ENCODE results near the gene CSKMT.
A peak's percentile ranks its signal among the peaks of the same experiment; 100 is the strongest.
"Not testable (repeated sequence)": the region's sequence is repeated elsewhere in the genome, so short reads cannot be mapped to it uniquely, and the experiment has no call there.

CSKMT gene, protein sequence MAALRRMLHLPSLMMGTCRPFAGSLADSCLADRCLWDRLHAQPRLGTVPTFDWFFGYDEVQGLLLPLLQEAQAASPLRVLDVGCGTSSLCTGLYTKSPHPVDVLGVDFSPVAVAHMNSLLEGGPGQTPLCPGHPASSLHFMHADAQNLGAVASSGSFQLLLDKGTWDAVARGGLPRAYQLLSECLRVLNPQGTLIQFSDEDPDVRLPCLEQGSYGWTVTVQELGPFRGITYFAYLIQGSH

DNA sequence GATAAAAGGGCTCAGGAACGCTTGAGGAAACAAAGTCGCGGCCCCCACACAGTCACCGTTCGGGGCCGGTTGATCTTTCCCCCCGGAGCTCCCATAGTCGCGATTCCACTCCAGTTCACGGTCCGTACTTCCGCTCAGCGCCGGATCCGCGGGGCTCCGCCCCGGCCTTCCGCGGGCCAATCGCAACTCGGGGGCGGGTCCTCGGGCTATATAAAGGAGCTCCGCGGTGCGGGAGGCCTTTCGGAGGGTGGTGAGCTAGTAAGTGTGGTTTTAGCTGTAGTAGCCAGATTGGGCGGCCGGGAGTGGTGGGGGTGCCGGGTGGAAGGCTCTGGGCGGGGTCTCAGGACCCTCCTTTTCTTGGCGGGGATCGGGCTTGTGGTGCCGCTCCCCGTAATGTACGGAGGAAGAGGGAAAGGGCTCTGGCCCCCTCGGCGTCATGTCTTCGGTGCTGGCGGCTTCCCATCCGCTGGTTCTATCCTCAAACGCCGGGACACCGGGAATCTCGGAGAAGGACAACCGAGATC, at the start of gene CSKMT, which contains the start of gene C11orf98:
Gene CSKMT, plus strand, starts transcription at position 238 of the 524 bp plus-strand sequence. CDS start 568 bp downstream, outside the sequence.
Gene C11orf98, minus strand, starts transcription at position 136 of the 524 bp plus-strand sequence. Its CDS starts 41 bp downstream, at position 95.
- Histone ChIP-seq H3K9ac (ENCODE audit: low read length) (peak within 1 kb of the TSS; percentile 95), H3K27ac (ENCODE audit: low read length) (peak within 1 kb of the TSS; percentile 68), H3K27me3 (ENCODE audit: control insufficient read depth, insufficient read depth, low read length) (no peaks in the 10 kb centered on the region), H3K4me1 (ENCODE audit: control insufficient read depth, low read depth, low read length) (peaks cover 15% of the 10 kb centered on the region), H3K36me3 (ENCODE audit: control insufficient read depth, low read depth, low read length) (peaks cover 24% of the 10 kb centered on the region), H3K9me3 (ENCODE audit: control insufficient read depth, low read depth, low read length) (no peaks in the 10 kb centered on the region), H3K4me3 (ENCODE audit: low read length) (peak within 1 kb of the TSS; percentile 97)

DNA sequence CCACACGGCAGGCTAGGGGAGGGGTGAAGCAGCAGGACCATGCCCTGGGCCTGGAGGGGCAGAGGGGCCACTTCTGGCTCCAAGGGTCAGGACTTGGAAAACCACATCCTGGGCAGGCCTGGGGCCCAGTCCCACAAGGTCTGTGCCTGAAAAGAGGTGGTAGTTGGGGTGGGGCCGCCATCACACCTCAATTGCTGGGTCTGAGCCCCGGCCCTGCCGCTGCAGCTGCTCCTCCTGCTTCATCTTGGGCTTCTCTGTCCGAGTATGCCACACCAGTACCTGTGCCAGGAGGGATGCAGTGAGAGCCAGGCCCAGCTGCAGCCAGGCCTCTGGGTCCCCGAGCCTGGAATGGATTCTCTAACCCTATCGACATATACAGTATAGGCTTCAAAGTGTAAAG, 49.6 kb upstream of the CSKMT start:
- peaks cover 11% of the 10 kb centered on the region for H3K27me3 ChIP-seq (ENCODE audit: control insufficient read depth, insufficient read depth, low read length)
- no peak overlapping the region for H3K27ac ChIP-seq (ENCODE audit: low read length)
- no peak overlapping the region for H3K4me3 ChIP-seq (ENCODE audit: low read length)
- H3K4me1 ChIP-seq (ENCODE audit: control insufficient read depth, low read depth, low read length): peaks cover under 1% of the 10 kb centered on the region
- H3K9ac ChIP-seq (ENCODE audit: low read length): no peak overlapping the region
- peaks cover 3% of the 10 kb centered on the region for H3K36me3 ChIP-seq (ENCODE audit: control insufficient read depth, low read depth, low read length)
- no peaks in the 10 kb centered on the region for H3K9me3 ChIP-seq (ENCODE audit: control insufficient read depth, low read depth, low read length)

DNA sequence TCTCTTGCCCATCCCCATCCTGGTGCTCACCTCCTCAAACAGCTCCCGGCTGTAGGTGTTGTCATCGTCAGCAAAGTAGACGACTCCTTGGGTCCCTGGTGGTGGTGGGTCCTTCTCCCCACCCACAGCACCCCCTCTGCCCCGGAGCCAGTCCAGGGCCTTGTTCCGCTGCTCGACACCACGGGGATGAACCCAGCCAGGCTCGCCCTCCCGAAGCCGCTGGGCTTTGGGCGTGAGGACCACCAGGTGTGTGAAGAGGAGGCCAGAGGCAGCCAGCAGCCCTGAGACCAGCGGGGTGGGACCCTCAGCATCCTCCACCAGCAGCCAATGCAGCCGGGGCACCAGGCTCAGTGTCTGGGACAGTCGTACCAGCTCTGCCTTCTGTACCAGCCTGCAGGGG, 48.2 kb upstream of the CSKMT start:
- not testable (repeated sequence) for H3K36me3 ChIP-seq (ENCODE audit: control insufficient read depth, low read depth, low read length); H3K4me3 ChIP-seq (ENCODE audit: low read length); H3K27ac ChIP-seq (ENCODE audit: low read length); H3K4me1 ChIP-seq (ENCODE audit: control insufficient read depth, low read depth, low read length); H3K9ac ChIP-seq (ENCODE audit: low read length); H3K9me3 ChIP-seq (ENCODE audit: control insufficient read depth, low read depth, low read length); H3K27me3 ChIP-seq (ENCODE audit: control insufficient read depth, insufficient read depth, low read length)

DNA sequence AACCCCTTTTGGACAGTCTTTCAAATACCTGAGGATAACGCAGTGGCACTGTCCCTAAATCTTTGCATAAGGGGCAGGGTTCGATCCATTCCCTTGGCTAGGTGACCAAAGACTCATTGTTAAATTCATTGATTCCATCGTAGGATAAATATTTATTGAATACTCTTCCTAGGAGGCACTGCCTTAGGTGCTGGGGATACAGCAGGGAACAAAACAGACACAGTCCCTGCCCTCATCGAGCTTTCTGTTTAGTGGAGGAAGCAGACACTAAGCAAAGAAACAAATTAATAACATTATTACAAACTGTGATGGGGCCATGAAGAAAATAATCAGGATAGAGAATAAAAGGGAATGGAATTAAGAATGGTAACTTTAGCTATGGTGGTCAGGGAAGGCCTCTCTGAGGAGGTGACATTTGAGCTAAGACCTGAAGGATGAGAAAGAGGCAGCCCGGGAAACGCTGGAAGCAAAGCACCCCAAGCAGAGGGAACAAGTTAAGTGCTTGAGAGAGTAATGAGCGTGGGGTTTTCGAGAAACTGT, 44.0 kb upstream of the CSKMT start:
- Histone ChIP-seq H3K4me1 (ENCODE audit: control insufficient read depth, low read depth, low read length) (peaks cover 6% of the 10 kb centered on the region), H3K36me3 (ENCODE audit: control insufficient read depth, low read depth, low read length) (peaks cover 14% of the 10 kb centered on the region), H3K9ac (ENCODE audit: low read length) (peak overlapping the region; percentile 74), H3K4me3 (ENCODE audit: low read length) (peak overlapping the region; percentile 83), H3K9me3 (ENCODE audit: control insufficient read depth, low read depth, low read length) (no peaks in the 10 kb centered on the region), H3K27ac (ENCODE audit: low read length) (peak overlapping the region; percentile 41), H3K27me3 (ENCODE audit: control insufficient read depth, insufficient read depth, low read length) (no peaks in the 10 kb centered on the region)

DNA sequence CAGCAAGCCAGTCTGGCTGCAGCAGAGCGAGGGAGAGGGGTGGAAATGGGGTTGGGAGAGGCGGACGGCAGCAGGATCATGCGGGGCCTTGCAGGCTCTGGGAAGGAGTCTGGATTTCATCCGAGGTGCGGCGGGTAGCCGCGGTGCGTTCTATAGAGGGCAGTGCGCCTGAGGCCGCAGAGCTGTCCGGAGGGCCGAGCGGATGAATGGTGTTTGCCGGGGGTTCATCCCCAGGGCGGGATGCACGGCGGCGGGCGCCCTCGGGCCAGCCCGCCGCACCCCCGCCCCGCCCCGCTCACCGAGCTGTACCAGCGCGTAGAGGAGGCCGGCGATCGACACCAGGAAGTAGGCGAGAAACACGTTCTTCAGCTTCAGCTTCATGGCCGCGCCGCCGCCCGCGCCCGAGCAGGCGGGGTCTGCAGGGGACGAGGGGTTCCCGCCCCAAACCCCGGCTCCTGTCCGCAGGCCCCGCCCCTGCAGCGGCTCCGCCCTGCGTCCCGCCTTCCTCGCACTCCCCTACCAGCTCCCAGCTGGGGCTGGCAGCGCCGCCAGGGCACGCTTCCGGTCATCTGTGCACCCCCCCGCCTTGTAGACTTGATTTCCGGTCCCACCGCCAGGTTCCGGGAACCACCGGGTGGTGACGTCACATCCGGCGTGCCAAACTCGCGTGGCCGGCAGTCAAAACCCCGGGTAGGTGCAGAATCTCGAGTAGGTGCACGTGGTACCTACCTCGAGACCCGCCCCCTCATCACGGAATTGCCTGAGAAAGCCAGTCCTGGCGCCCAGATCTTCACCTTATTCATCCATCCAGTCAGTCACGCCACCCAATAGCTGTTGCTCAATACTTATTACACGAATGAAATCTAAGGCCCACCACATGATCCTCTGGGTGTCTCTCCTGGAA, 43.3 kb upstream of the CSKMT start, which contains the start of gene B3GAT3:
Gene B3GAT3, minus strand, starts transcription at position 420 of the 904 bp plus-strand sequence. Its CDS starts 39 bp downstream, at position 381.
- Histone ChIP-seq H3K9ac (ENCODE audit: low read length) (peak within 1 kb of the TSS; percentile 74), H3K27me3 (ENCODE audit: control insufficient read depth, insufficient read depth, low read length) (no peaks in the 10 kb centered on the region), H3K4me3 (ENCODE audit: low read length) (peak within 1 kb of the TSS; percentile 83), H3K9me3 (ENCODE audit: control insufficient read depth, low read depth, low read length) (no peaks in the 10 kb centered on the region), H3K4me1 (ENCODE audit: control insufficient read depth, low read depth, low read length) (peaks cover 6% of the 10 kb centered on the region), H3K27ac (ENCODE audit: low read length) (peak within 1 kb of the TSS; percentile 43), H3K36me3 (ENCODE audit: control insufficient read depth, low read depth, low read length) (peaks cover 21% of the 10 kb centered on the region)

DNA sequence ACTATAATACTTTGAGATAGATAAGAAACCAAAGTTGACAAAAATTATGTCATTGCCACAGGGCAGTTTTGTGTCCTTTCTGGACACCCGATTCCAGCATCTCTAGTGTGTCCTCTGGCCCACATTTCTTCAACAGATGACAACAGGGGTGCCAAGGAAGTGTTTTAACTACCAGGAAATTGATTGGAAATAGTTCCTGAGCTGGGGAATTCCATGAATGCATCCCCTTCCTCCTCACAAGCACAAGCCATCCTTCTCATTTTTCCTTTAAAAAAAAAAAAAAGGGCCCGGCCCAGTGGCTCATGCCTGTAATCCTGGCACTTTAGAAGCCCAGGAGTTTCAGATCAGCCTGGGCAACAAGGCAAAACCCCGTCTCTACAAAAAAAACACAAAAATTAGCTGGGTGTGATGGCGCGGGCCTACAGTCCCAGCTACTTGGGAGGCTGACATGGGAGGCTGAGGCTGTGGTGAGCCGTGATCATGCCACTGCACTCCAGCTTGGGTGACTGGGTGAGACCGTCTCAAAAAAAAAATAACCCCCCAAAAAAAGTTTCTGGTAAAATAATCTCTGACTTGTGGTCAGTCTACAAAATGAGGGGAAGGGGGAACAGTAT, 42.5 kb upstream of the CSKMT start:
- H3K9me3 ChIP-seq (ENCODE audit: control insufficient read depth, low read depth, low read length): no peaks in the 10 kb centered on the region
- H3K27me3 ChIP-seq (ENCODE audit: control insufficient read depth, insufficient read depth, low read length): no peaks in the 10 kb centered on the region
- H3K36me3 ChIP-seq (ENCODE audit: control insufficient read depth, low read depth, low read length): peaks cover 27% of the 10 kb centered on the region
- peaks cover 6% of the 10 kb centered on the region for H3K4me1 ChIP-seq (ENCODE audit: control insufficient read depth, low read depth, low read length)
- peak overlapping the region; percentile 43 for H3K27ac ChIP-seq (ENCODE audit: low read length)
- H3K9ac ChIP-seq (ENCODE audit: low read length): peak overlapping the region; percentile 24
- H3K4me3 ChIP-seq (ENCODE audit: low read length): peak overlapping the region; percentile 37

DNA sequence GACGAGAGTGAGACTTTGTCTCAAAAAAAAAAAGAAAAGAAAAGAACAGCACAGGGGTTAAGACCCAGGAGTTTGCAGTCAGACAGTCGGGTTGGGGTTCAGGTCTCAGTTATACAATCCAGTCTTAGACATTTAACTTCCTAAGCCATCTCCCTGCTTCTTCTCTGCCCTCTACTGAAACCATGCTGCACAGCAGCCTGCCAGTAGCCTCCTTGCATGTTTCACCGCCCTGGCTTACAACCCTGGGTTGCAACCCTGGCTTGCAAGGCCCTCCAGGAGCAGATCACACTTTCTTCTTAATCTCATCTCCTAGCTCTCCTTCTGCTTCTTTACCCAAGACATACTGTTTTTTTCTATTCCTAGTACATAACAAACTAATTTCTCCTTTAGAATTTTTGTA, 37.4 kb upstream of the CSKMT start:
- H3K27ac ChIP-seq (ENCODE audit: low read length): no peak overlapping the region

DNA sequence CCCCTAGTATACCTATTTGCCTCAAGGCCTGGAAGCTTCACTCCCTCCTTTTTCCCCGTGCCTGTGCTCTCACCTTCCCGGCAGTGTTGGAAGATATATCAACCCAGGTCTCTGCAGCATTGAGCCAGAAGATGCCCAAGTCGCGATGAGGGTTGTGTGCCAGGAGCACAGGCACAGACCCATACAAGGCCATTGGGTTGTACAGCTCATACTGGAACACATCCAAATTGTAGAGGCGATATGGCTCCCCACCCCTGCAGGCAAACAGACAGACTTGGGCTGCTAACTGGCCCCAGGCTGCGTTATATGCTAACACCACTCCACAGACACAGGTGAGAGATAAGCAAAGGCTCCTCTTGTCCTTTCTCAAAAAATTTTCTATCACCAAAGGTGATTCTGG, 32.6 kb upstream of the CSKMT start:
- Histone ChIP-seq H3K9ac (ENCODE audit: low read length) (no peak overlapping the region), H3K27me3 (ENCODE audit: control insufficient read depth, insufficient read depth, low read length) (no peaks in the 10 kb centered on the region), H3K27ac (ENCODE audit: low read length) (no peak overlapping the region), H3K9me3 (ENCODE audit: control insufficient read depth, low read depth, low read length) (no peaks in the 10 kb centered on the region), H3K4me1 (ENCODE audit: control insufficient read depth, low read depth, low read length) (no peaks in the 10 kb centered on the region), H3K36me3 (ENCODE audit: control insufficient read depth, low read depth, low read length) (peaks cover 86% of the 10 kb centered on the region), H3K4me3 (ENCODE audit: low read length) (no peak overlapping the region)

More for the DNA sequence above, 37.4 kb upstream of the CSKMT start:
- H3K27me3 ChIP-seq (ENCODE audit: control insufficient read depth, insufficient read depth, low read length): no peaks in the 10 kb centered on the region
- H3K4me3 ChIP-seq (ENCODE audit: low read length): no peak overlapping the region
- no peaks in the 10 kb centered on the region for H3K9me3 ChIP-seq (ENCODE audit: control insufficient read depth, low read depth, low read length)
- no peaks in the 10 kb centered on the region for H3K4me1 ChIP-seq (ENCODE audit: control insufficient read depth, low read depth, low read length)
- H3K36me3 ChIP-seq (ENCODE audit: control insufficient read depth, low read depth, low read length): peaks cover 74% of the 10 kb centered on the region
- H3K9ac ChIP-seq (ENCODE audit: low read length): no peak overlapping the region

DNA sequence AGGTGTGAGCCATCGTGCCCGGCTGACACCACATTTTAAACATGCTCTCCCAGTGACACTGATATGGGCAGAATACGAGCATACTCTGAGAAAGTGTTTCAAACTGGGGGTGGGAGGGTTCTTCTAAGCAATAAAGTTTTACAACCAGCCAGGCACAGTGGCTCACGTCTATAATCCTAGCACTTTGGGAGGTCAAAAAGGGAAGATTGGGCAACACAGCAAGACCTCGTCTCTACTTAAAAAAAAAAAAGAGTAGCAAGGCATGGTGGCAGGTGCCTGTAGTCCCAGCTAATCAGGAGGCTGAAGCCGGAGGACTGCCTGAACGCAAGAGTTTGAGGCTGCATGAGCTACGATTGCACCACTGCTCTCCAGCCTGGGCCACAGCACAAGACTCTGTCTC, 20.9 kb upstream of the CSKMT start:
- H3K36me3 ChIP-seq (ENCODE audit: control insufficient read depth, low read depth, low read length): peaks cover 28% of the 10 kb centered on the region
- H3K27me3 ChIP-seq (ENCODE audit: control insufficient read depth, insufficient read depth, low read length): no peaks in the 10 kb centered on the region
- H3K9ac ChIP-seq (ENCODE audit: low read length): no peak overlapping the region
- no peak overlapping the region for H3K27ac ChIP-seq (ENCODE audit: low read length)
- no peaks in the 10 kb centered on the region for H3K4me1 ChIP-seq (ENCODE audit: control insufficient read depth, low read depth, low read length)
- H3K4me3 ChIP-seq (ENCODE audit: low read length): no peak overlapping the region
- no peaks in the 10 kb centered on the region for H3K9me3 ChIP-seq (ENCODE audit: control insufficient read depth, low read depth, low read length)

DNA sequence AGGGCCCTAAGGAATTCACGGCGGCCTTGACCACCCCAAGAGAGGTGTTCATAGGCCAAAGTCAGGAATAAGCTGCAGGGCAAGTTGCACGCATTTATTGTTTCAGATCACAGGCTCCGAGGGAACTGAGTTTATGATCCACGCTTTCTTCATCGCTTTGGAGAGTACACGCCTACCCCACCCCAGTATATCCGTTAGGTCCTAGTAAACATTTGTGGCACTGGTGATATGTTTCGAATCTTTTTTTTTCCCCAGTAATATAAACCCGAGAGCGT, 19.5 kb upstream of the CSKMT start:
- no peaks in the 10 kb centered on the region for H3K4me1 ChIP-seq (ENCODE audit: control insufficient read depth, low read depth, low read length)
- no peaks in the 10 kb centered on the region for H3K9me3 ChIP-seq (ENCODE audit: control insufficient read depth, low read depth, low read length)
- H3K27me3 ChIP-seq (ENCODE audit: control insufficient read depth, insufficient read depth, low read length): no peaks in the 10 kb centered on the region
- H3K36me3 ChIP-seq (ENCODE audit: control insufficient read depth, low read depth, low read length): peaks cover 30% of the 10 kb centered on the region
- peak overlapping the region; percentile 96 for H3K27ac ChIP-seq (ENCODE audit: low read length)
- H3K4me3 ChIP-seq (ENCODE audit: low read length): peak overlapping the region; percentile 99
- peak overlapping the region; percentile 98 for H3K9ac ChIP-seq (ENCODE audit: low read length)

Measured in iPS-18a (cell line).